ENCODE data around the gene SMAD1.

SMAD1 gene

GRCh38 chr4:145490361-145490760, 8.7 kb downstream of the SMAD1 start:
- DNase-seq = no peak

DNA sequence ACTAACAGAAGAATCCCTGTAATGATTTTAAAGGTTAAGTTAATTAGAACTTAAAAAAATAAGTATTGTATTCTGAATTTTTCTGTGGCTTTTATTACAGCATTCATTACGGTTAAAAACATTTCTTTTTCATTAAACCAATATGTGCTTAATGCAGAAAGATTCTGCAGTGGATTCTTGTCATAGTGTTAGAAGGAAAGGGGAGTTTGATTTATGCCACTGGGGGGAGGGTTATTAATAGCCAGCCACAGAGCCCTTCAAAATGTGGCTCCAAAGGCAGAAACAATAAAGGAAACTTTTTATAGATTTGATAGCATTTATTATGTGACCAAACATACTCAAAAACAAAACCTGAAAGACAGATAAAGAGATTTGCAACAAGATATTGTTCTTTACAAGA, 9.1 kb downstream of the SMAD1 start:
- DNase-seq = no peak

GRCh38 chr4:145492376-145492775, 10.7 kb downstream of the SMAD1 start:
- DNase-seq = no peak

DNA sequence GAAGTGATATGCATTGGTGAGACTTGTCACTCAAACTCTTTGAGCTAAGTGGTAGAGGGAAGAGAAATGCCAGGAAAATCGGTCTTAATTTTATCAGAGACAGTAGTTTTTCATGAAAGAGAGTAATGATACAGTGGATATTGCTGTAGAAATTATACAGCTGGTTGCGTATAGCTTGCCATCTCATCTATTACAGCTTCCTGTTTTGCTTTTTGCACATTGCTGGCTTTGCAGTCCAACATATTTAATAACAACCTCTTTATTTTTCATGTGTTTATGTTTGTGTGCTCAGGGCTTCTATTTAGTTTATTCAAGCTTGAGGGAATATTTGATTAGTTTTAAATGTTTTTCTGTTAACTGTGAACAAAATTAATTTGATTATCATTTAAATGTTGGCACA, 11.5 kb downstream of the SMAD1 start:
- DNase-seq = no peak

DNA sequence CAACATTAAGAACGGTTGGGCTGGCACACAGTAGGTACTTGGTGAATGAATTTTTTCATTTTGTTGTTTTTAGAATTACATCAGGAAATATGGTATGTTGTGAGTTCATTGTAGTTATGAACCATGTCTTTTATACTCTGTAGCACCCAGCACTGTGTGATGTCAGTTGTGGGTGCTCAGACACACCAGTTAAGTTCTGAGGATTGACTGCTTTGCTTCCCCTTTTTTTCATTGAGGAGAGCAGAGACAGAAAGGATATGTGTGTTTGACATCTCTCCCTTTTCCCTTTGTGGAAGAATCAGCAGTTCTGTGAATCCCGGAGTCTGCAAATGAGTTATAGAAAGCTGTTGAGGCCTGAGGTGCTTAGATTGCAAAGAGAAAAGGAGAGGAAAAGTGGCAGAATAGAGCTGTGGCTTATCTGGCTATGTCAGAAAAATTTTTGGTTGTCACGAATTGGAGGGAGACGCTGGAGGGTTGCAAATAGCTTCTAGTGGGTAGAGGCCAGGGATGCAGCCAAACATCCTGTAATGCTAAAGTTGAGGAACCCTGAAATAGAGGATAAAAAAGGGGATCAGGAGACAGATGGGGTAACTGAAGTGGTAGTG, 13.1 kb downstream of the SMAD1 start:
- DNase-seq = no peak

DNA sequence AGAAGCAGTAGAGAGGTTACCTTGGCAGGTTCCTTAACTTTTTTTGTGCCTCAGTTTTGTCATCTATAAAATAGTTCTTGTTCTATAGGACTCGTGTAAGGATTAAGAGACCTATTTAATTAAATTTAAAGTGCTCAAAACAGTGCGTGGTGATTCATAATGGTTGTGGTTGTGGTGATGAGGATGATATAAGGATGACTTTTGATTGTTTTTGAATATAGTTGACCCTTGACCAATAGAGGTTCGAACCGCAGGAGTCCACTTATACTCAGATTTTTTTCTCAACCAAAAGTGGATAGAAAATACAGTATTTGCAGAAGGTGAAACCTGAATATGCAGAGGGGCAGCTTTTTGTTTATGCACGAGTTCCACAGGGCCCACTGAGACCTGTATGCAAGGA, 14.6 kb downstream of the SMAD1 start:
- DNase-seq = no peak

DNA sequence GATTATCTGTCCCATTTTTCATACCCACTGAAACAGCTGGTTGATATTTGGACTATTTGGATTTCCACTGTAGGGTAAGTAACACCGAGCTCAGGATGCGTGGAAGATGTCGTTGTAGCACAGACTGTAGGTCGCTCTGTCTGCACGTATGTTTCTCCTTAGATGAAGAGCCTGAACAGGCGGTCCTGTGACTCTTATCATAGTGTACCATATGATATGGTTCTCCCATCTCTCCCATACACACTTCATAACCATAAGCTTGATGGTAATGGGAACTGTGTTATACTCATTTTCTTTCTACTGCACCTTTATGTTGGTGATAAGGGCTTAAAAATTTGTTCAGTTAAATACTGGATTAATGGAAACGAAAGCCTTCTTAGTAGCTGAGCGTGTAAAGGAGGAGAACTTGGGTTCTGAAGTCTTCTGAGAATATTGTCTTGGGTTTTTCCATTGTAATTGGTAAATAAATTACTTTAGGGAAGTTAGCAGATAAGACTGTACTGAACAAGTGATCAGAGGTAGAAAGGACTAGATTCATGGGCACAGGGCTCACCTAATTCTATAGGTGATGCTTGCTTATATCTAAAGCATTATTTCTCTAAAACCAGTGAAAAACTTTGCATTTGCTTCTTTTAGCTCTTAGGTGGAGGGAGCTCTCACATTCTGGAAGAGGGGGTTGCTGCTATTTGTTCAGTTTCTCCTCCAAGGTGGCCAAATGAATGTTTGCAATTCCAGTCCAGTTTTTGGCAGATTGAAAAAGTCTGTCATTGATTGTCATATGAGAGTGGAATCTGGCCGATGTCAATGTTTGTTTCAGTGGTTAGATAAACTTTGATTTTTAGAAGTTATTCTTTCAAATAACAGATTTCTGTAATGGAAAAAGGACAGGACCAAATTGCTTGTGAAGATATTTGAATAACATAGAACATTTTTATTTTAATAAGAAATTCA, 15.8 kb downstream of the SMAD1 start:
- no peak for DNase-seq

DNA sequence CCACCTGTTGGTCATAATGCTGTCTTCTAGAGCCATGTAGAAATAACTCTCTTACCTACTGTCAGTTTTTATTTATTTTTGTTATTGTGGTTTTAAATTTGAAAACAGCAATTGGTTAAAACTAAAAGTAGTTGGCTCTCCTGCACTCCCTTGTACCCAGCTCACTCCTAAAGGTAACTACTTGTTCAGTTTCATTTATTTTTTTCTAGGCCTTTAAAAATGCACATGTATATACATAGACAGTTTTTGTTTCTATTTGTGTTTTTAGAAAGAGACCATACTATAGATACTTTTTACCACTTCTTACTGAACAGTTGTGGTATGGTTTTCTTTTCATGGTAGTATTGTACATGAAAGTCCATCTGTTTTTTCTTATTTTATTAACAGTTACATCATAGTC, 16.8 kb downstream of the SMAD1 start:
- no peak for DNase-seq

GRCh38 chr4:145501051-145501660, 19.5 kb downstream of the SMAD1 start:
- no peak for DNase-seq

GRCh38 chr4:145502809-145503208, 21.2 kb downstream of the SMAD1 start:
- no peak for DNase-seq

DNA sequence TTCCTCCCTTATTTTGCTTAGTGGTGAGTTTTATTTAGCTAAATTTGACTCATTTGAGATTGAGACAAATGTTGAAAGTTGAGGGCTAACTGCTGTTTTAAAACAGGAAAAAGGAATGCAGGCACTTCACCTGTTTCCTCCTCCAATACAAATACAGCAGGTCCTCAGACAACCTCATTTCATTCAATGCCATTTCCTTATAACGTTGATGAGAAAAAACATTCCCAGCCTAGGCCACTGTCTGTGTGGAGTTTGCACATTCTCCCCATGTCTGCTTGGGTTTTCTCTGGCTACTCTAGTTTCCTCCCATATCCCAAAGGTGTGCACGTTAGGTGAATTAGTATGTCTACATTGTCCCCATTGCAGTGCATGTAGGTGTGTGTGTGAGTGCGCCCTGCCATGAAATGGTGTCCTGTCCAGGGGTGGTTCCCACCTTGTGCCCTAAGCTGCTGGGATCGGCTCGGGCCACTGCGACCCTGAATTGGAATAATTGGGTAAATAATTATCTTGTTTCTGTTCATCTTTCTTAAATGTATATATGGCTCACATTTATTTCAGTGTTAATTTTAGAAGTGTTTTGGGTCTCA, 21.9 kb downstream of the SMAD1 start:
- no peak for DNase-seq

GRCh38 chr4:145505995-145506394, 24.3 kb downstream of the SMAD1 start:
- DNase-seq = no peak

- no peak for DNase-seq
Measured at GRCh38 chr4:145507636-145508035, 26.0 kb downstream of the SMAD1 start.

GRCh38 chr4:145511913-145512522, 30.4 kb downstream of the SMAD1 start:
- no peak for DNase-seq

DNA sequence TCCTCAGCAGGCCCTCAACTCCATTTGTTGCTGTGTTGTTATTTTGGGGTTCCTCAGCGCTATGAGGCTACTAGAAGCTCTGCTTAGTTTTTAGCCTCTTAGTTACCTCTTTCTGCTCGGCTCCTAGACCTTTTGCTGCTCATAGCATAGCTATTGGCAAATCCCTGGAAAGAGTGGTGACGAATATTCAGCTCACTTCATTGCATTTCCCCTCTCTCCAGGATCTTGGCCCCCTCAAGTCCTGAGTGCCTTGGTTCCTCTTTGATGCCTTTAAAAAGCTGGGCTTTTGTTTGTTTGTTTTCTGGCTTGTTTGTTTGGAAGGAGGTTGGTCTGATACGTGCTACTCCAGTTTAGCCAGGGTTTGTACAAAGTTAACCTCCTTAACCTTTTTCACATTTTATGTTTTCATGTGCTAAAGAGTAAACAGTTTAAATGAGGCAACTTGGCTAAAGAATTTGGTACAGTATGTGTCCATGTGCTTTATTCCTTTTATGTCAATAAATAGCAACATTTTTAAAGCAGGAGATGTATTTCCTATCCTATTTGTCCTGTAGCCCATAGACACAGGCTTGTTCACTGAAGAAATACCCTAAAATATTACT, 31.5 kb downstream of the SMAD1 start:
- DNase-seq = no peak

DNA sequence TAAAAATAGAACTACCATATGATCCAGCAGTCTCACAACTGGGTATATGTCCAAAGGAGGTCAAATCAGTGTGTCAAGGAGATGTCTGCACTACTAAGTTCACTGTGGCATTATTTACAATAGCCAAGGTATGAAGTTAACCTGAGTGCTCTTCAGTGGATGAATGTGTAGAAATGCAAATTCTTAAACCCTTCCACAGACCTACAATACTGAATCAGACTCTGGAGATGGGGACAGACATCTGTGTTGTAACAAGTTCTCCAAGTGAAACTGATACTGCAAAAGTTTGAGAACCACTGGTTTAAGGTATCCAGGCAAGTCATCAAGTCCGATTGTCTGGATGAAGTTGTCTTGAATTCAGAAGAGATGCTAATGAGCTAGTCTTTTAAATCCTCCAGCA, 38.5 kb downstream of the SMAD1 start:
- no peak for DNase-seq

DNA sequence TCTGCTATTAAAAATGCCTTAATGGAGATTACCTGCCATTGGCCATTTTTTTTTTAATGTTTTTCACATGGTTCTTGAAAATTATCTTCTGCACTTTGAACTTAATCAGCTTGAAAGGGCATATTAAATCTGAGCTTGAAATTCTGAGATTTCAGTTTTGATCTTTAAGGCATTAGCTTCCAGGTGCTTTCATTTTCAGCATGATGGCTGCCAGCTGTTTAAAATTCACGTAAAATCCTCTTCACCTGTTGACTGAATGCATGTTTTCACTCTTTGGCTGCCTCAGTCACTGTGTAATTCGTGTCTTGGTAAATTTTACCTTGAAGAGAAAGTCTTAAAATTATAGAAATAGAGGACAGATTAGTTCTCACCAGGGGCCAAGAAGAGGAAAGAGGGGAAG, 39.6 kb downstream of the SMAD1 start:
- DNase-seq = no peak

- no peak for DNase-seq
Measured at GRCh38 chr4:145523117-145523516, 41.5 kb downstream of the SMAD1 start.

GRCh38 chr4:145524552-145524951, 42.9 kb downstream of the SMAD1 start:
- no peak for DNase-seq

DNA sequence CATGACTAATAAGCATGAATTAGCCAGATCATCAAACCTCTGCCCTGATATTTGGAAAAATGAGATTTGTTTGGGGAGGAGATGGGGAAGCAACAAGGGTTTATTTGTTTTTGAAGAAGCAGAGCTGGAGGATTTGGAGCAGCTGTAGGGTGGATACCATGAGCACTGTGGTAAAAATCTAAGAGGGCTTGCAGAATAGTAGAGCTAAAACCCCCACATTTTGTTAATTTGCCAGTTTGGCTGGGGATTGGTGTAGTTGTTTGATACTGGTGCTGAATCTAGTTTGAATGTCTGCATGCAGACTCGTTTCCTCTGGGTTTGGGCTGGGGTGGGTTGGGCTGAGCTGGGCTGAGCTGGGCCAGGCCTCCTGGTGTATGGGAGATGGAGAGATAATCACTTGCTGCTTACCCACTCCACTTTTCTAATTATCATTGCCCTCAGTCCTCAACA, 43.7 kb downstream of the SMAD1 start:
- no peak for DNase-seq

GRCh38 chr4:145527773-145528172, 46.1 kb downstream of the SMAD1 start:
- DNase-seq = no peak

DNA sequence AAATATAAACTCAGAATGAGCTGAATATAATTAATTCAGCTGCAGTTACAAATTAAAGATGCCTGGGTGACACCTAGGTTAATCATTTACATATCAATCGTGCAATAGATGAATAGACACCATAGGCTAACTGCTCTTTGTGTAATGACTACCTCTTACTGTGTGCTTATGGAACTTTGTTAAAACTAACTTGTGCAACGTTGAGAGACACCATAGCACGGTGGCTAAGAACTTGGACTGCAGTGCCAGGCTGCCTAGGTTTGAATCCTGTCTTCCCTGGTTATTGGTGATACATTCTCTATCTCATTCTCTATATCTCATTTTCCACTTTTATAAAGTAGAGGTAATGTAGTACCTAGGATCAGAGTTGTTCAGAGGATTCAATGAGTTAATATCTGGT, 46.9 kb downstream of the SMAD1 start:
- no peak for DNase-seq

DNA sequence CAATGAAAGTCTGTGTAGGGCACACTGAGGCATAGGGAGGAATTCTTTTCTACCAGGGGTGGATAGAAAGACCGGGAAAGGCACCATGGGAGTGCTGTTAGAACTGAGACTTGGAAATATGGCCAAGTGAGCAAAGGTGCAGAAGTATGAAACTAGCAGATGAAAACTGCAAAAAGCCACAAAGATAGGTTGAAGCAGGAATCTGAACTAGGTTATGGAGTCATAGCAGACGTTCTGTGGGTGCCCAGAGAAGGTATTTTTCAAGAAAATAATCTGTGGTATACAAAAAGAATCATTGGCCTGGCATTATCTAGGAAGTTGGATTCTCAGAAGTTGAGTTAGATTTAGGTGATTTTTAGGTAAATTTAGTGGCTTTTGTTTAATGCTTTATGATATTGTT, 48.5 kb downstream of the SMAD1 start:
- DNase-seq = no peak
